ENCODE results near the gene PRKAG2.

DNA sequence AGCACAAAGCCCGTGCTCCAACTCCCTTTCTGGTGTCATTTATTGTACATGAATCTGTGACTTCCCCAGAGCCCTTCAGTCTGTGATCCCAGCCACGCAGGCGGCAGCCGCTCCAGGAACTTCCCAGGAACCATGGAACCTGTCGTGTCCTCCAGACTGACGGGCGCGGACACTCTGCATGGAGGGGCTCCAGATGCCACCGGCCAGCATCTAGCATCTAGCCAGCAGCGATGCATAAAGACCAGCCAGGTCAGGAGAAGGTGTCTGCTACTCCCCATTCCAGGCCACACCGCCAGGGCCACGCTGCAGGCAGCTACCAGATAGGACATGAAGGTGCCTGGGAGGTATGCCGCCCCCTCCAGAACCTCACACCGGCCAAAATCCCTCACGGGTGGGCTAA lies 77.4 kb downstream of the PRKAG2 start:
- TF ChIP-seq, protein P1, sequence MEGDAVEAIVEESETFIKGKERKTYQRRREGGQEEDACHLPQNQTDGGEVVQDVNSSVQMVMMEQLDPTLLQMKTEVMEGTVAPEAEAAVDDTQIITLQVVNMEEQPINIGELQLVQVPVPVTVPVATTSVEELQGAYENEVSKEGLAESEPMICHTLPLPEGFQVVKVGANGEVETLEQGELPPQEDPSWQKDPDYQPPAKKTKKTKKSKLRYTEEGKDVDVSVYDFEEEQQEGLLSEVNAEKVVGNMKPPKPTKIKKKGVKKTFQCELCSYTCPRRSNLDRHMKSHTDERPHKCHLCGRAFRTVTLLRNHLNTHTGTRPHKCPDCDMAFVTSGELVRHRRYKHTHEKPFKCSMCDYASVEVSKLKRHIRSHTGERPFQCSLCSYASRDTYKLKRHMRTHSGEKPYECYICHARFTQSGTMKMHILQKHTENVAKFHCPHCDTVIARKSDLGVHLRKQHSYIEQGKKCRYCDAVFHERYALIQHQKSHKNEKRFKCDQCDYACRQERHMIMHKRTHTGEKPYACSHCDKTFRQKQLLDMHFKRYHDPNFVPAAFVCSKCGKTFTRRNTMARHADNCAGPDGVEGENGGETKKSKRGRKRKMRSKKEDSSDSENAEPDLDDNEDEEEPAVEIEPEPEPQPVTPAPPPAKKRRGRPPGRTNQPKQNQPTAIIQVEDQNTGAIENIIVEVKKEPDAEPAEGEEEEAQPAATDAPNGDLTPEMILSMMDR (IDR thresholded peaks at IDR 0.05) = no peak
- TF ChIP-seq POLR2A (IDR thresholded peaks at IDR 0.05) = no peak

Data from lower leg skin (tissue), 3 donors.